PFSK-1 (cell line): ENCODE results near the gene GCFC2.

Source experiments
- FOXP2 ChIP-seq: optimal IDR thresholded peaks from 2 replicates; pipeline ENCODE3; 2011; ENCODE audit warnings: borderline replicate concordance, control low read depth, inconsistent platforms; ENCODE audit not compliant: insufficient read depth; ENCODE audit errors: extremely low read length, extremely low read depth
- POLR2AphosphoS5 ChIP-seq: IDR thresholded peaks from 2 replicates; pipeline ENCODE4 v1.6.1; 2012; ENCODE audit warnings: low read depth, mild to moderate bottlenecking, control low read depth, low read length, moderate library complexity
- REST ChIP-seq, 2 experiments: IDR thresholded peaks; 2 replicates each; pipeline versions ENCODE4 v1.6.1 to v1.8.0; 2011 to 2012; ENCODE audit warnings: low read depth in 2 of 2, low read length in 2 of 2, control low read depth in 1 of 2, inconsistent platforms in 1 of 2, mild to moderate bottlenecking in 1 of 2, moderate library complexity in 1 of 2; ENCODE audit not compliant: insufficient read depth in 1 of 2
- SIN3A ChIP-seq: IDR thresholded peaks from 2 replicates; pipeline ENCODE4 v1.6.1; 2012; ENCODE audit warnings: mild to moderate bottlenecking, low read length, moderate library complexity, borderline replicate concordance; ENCODE audit not compliant: insufficient read depth
- TAF1 ChIP-seq: IDR thresholded peaks from 2 replicates; pipeline ENCODE4 v1.6.1; 2012; ENCODE audit warnings: low read length, control low read depth, borderline replicate concordance; ENCODE audit not compliant: insufficient read depth

GRCh38 chr2:75728614-75729419, 18.1 kb upstream of the GCFC2 start:
- TF ChIP-seq POLR2AphosphoS5 (no peak), REST (IDR thresholded peaks at IDR 0.05; ENCODE audit: insufficient read depth in 1 of 2, low read depth in 2 of 2, low read length in 2 of 2) (no peak), TAF1 (no peak), SIN3A (no peak), FOXP2 (no peak)
